ENCODE data around the gene IKZF2.

Gene IKZF2

GRCh38 chr2:213175673-213176247, 24.3 kb upstream of the IKZF2 start:
- Histone ChIP-seq H3K36me3 (ENCODE audit: low read depth) (no peaks in the 10 kb centered on the region), H3K4me3 (ENCODE audit: severe bottlenecking) (no peak overlapping the region), H3K27ac (ENCODE audit: poor library complexity, severe bottlenecking) (no peak overlapping the region), H3K9me3 (ENCODE audit: severe bottlenecking) (no peaks in the 10 kb centered on the region), H3K27me3 (ENCODE audit: insufficient read depth, poor library complexity, severe bottlenecking) (no peaks in the 10 kb centered on the region), H3K4me1 (ENCODE audit: insufficient read depth, poor library complexity, severe bottlenecking) (no peaks in the 10 kb centered on the region)
- TF ChIP-seq CTCF (IDR thresholded peaks at IDR 0.05; ENCODE audit: poor library complexity, severe bottlenecking) = no peak
- DNase-seq (ENCODE audit: low spot score) = no peak
- ATAC-seq (ENCODE audit: low read depth) = no peak

GRCh38 chr2:213172641-213173040, 21.2 kb upstream of the IKZF2 start:
- no peaks in the 10 kb centered on the region for H3K4me1 ChIP-seq (ENCODE audit: insufficient read depth, poor library complexity, severe bottlenecking)
- no peaks in the 10 kb centered on the region for H3K36me3 ChIP-seq (ENCODE audit: low read depth)
- H3K27me3 ChIP-seq (ENCODE audit: insufficient read depth, poor library complexity, severe bottlenecking) = no peaks in the 10 kb centered on the region
- no peaks in the 10 kb centered on the region for H3K9me3 ChIP-seq (ENCODE audit: severe bottlenecking)
- no peak overlapping the region for H3K4me3 ChIP-seq (ENCODE audit: severe bottlenecking)
- no peak overlapping the region for H3K27ac ChIP-seq (ENCODE audit: poor library complexity, severe bottlenecking)
- TF ChIP-seq CTCF (IDR thresholded peaks at IDR 0.05; ENCODE audit: poor library complexity, severe bottlenecking) = no peak
- no peak for DNase-seq (ENCODE audit: low spot score)
- no peak for ATAC-seq (ENCODE audit: low read depth)

GRCh38 chr2:213171147-213171546, 19.7 kb upstream of the IKZF2 start:
- H3K4me1 ChIP-seq (ENCODE audit: insufficient read depth, poor library complexity, severe bottlenecking) = no peaks in the 10 kb centered on the region
- H3K27ac ChIP-seq (ENCODE audit: poor library complexity, severe bottlenecking) = no peak overlapping the region
- H3K27me3 ChIP-seq (ENCODE audit: insufficient read depth, poor library complexity, severe bottlenecking) = no peaks in the 10 kb centered on the region
- TF ChIP-seq CTCF (IDR thresholded peaks at IDR 0.05; ENCODE audit: poor library complexity, severe bottlenecking) = no peak
- no peaks in the 10 kb centered on the region for H3K9me3 ChIP-seq (ENCODE audit: severe bottlenecking)
- no peak for ATAC-seq (ENCODE audit: low read depth)
- no peak for DNase-seq (ENCODE audit: low spot score)
- no peaks in the 10 kb centered on the region for H3K36me3 ChIP-seq (ENCODE audit: low read depth)
- no peak overlapping the region for H3K4me3 ChIP-seq (ENCODE audit: severe bottlenecking)

- H3K27ac ChIP-seq (ENCODE audit: poor library complexity, severe bottlenecking) = no peak overlapping the region
- H3K9me3 ChIP-seq (ENCODE audit: severe bottlenecking) = no peaks in the 10 kb centered on the region
- H3K4me3 ChIP-seq (ENCODE audit: severe bottlenecking) = no peak overlapping the region
- H3K36me3 ChIP-seq (ENCODE audit: low read depth) = no peaks in the 10 kb centered on the region
- DNase-seq (ENCODE audit: low spot score) (no peak), ATAC-seq (ENCODE audit: low read depth) (no peak)
- no peaks in the 10 kb centered on the region for H3K27me3 ChIP-seq (ENCODE audit: insufficient read depth, poor library complexity, severe bottlenecking)
- TF ChIP-seq CTCF (IDR thresholded peaks at IDR 0.05; ENCODE audit: poor library complexity, severe bottlenecking) = no peak
- peaks cover 5% of the 10 kb centered on the region for H3K4me1 ChIP-seq (ENCODE audit: insufficient read depth, poor library complexity, severe bottlenecking)
These were observed 16.0 kb upstream of the IKZF2 start for GRCh38 chr2:213167271-213167930.

- H3K27ac ChIP-seq (ENCODE audit: poor library complexity, severe bottlenecking) = no peak overlapping the region
- H3K36me3 ChIP-seq (ENCODE audit: low read depth) = no peaks in the 10 kb centered on the region
- H3K4me3 ChIP-seq (ENCODE audit: severe bottlenecking) = no peak overlapping the region
- H3K27me3 ChIP-seq (ENCODE audit: insufficient read depth, poor library complexity, severe bottlenecking) = no peaks in the 10 kb centered on the region
- TF ChIP-seq CTCF (IDR thresholded peaks at IDR 0.05; ENCODE audit: poor library complexity, severe bottlenecking) = no peak
- no peak for DNase-seq (ENCODE audit: low spot score)
- no peak for ATAC-seq (ENCODE audit: low read depth)
- H3K9me3 ChIP-seq (ENCODE audit: severe bottlenecking) = no peaks in the 10 kb centered on the region
- H3K4me1 ChIP-seq (ENCODE audit: insufficient read depth, poor library complexity, severe bottlenecking) = peaks cover 14% of the 10 kb centered on the region
These were observed 14.7 kb upstream of the IKZF2 start for GRCh38 chr2:213166109-213166508.
